ENCODE results near the gene LYRM1.
"Not testable (repeated sequence)": the region's sequence is repeated elsewhere in the genome, so short reads cannot be mapped to it uniquely, and the experiment has no call there.

Gene LYRM1

GRCh38 chr16:20940871-20941635 lies 40.5 kb downstream of the LYRM1 start:
- DNase-seq, result no peak

DNA sequence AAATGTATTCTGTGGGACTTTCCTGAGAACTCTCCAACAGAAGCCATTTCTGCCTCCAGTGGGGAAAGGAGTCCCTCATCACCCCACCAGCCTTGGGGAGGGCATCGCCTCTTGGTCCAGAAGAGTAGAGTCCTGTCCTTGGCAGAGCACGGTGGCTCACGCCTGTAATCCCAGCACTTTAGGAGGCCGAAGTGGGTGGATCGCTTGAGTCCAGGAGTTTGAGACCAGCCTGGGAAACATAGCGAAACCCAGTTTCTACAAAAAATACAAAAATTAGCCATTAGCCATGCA lies 41.0 kb downstream of the LYRM1 start:
- DNase-seq, result no peak

GRCh38 chr16:20942256-20942655 lies 41.7 kb downstream of the LYRM1 start:
- DNase-seq, result no peak

- no peak for DNase-seq
Measured at GRCh38 chr16:20944861-20945574, 44.4 kb downstream of the LYRM1 start.

DNA sequence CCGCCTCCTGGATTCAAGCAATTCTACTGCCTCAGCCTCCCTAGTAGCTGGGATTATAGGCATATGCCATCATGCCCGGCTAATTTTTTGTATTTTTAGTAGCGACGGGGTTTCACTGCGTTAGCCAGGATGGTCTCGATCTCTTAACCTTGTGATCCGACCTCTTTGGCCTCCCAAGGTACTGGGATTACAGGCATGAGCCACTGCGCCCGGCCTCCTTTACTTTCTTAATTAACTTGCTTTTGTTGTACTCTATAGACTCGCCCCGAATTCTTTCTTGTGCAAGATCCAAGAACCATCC lies 45.0 kb downstream of the LYRM1 start:
- DNase-seq, result not testable (repeated sequence)

DNA sequence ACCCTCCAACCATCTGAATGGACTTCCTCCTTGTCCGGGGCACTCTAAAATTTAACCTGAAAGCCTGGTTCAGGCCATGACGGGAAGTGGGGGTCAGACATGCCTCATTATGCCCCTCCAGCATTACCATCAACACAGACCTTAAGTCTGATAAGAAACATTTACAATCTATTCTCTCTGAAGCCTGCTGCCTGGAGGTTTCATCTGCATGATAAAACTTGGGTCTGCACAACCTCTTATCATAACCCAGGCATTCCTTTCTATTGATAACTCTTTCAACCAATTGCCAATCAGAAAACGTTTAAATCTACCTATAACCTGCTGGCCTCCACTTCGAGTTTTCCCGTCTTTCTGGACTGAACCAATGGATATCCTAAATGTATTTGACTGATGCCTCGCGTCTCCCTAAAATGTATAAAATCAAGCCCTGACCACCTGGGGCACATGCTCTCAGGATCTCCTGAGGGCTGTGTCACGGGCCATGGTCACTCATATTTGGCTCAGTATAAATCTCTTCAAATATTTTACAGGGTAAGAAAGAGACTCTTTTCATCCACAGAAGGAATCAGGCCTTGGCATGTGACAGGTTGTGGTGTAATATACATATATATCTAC lies 45.6 kb downstream of the LYRM1 start:
- DNase-seq, result no peak

GRCh38 chr16:20948444-20948843 lies 47.9 kb downstream of the LYRM1 start:
- no peak for DNase-seq

DNA sequence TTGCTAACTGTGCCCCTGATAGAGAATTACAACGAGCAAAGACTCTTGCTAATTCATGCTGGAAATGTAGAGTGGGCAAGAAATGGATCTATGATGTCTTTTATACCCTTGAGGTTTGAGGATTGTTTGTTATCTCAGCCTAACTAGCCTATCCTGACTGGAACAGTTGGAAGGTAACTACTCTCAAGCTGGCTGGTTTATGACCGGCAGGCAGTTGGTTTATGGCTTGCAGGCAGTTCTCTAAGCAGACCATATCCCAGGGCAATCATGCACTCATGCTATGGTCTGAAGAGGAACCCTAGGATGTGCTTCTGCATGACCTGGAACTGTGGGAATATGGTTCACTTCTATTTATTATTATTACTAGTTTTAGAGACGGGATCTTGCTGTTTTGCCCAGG lies 49.1 kb downstream of the LYRM1 start:
- no peak for DNase-seq

DNA sequence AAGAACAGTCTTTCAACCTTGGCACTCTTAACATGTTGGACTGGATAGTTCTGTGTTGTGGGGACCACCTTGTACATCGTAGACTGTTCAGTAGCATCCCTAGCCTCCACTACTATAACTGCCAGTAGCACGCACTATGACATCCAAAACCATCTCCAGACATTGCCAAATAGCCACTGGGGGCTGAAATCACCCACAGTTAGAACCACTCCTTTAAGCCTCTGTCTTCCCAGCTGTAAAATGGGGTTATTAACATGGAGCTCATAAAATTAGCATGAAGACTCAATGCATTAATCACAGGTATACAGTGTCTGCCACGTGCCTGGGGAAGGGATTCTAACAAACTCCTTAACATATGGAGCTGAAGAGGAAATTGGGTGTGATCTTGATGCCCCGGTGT lies 49.7 kb downstream of the LYRM1 start:
- DNase-seq, result no peak

GRCh38 chr16:20952139-20952920 lies 51.8 kb downstream of the LYRM1 start:
- no peak for DNase-seq

DNA sequence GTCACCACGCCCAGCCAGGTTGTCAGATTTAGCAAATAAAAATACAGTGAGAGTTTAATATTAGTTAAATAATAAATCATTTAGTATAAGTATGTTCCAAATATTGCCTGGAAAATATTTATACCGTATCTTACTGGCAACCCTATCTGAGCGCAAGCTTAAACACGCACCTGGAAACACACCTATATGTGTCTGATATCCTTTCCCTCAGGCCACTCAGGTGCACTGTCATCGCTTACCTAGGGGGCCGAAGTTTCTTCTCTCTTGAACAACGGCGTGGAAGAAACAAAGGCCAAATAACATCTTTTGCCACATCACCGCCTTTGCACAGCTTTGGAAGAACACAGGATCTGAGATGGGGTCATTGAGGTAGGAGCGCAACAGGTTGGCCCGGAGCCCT lies 54.0 kb downstream of the LYRM1 start:
- DNase-seq, result no peak

GRCh38 chr16:20956319-20956718 lies 55.7 kb downstream of the LYRM1 start:
- no peak for DNase-seq

GRCh38 chr16:20957153-20957552 lies 56.6 kb downstream of the LYRM1 start:
- no peak for DNase-seq

DNA sequence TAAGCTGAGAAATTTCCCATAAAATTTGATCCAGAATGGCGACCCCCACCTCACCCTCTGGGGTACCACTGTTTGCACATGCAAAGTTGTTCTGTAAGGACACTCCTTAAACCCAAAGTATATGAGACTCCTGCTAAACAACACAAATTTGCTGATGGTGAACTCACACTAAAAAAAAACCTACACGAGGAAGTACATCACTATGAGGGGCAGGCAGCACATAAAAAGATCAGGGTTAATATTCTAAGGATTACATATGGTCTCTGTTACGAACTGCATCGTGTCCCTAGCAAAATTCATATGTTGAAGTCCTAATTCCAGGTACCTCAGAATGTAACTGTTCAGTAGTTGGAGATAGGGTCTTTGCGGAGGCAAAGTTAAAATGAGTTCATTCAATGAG lies 60.3 kb downstream of the LYRM1 start:
- DNase-seq, result no peak

- DNase-seq, result no peak
Measured at GRCh38 chr16:20968765-20969164, 68.2 kb downstream of the LYRM1 start.

- no peak for DNase-seq
Measured at GRCh38 chr16:20969386-20969785, 68.8 kb downstream of the LYRM1 start.

- DNase-seq, result no peak
Measured at GRCh38 chr16:20971401-20971800, 70.8 kb downstream of the LYRM1 start.

GRCh38 chr16:20973201-20973600 lies 72.6 kb downstream of the LYRM1 start:
- DNase-seq, result not testable (repeated sequence)

Data from CD4-positive, alpha-beta T cell treated with Interleukin-4 for 4 hours (primary cell).